GM12872 (cell line): ENCODE results near the gene CYBB.

Source experiments
- CTCF ChIP-seq: IDR thresholded peaks from 3 replicates; pipeline ENCODE4 v1.5.1; 2011; ENCODE audit warnings: low read depth, mild to moderate bottlenecking, low read length, moderate library complexity; ENCODE audit not compliant: insufficient read depth

CYBB gene

GRCh38 chrX:37817579-37817978, 37.7 kb downstream of the CYBB start:
- TF ChIP-seq CTCF, result no peak

GRCh38 chrX:37818031-37818430, 38.2 kb downstream of the CYBB start:
- no peak for TF ChIP-seq CTCF

GRCh38 chrX:37820646-37821045, 40.8 kb downstream of the CYBB start:
- TF ChIP-seq CTCF, result no peak

GRCh38 chrX:37824491-37825214, 44.8 kb downstream of the CYBB start:
- TF ChIP-seq CTCF, result no peak

- peak; percentile 84 for TF ChIP-seq CTCF
Observed at GRCh38 chrX:37825215-37825842, 45.5 kb downstream of the CYBB start.

- TF ChIP-seq CTCF, result no peak
Observed at GRCh38 chrX:37829721-37830120, 49.9 kb downstream of the CYBB start.

- TF ChIP-seq CTCF, result no peak
Observed at GRCh38 chrX:37830371-37830770, 50.5 kb downstream of the CYBB start.
